ENCODE measurements around the gene TTLL5.
A peak's percentile ranks its signal among the peaks of the same experiment; 100 is the strongest.
"Not testable (repeated sequence)": the region's sequence is repeated elsewhere in the genome, so short reads cannot be mapped to it uniquely, and the experiment has no call there.

Gene TTLL5

GRCh38 chr14:75917322-75917945 is 256.4 kb downstream of the TTLL5 start:
- no peak for DNase-seq

DNA sequence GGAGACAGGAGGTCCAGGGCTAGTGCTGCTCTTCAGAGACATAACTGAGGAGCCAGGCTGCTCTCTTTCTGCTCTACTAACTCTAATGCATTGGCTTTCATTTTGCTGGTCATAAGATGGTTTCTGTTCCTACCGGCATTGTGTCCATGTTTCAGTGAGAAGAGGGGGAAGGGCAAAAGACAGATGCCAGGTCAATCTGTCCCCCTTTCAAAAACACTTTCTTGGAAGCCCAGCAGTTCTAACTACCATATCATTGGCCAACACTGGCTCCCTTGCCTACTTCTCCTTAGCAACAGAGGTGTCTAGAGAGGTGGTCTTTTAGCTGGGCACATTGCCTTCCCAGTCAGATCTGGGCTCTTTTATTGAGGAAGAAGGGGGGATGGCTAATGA is 256.9 kb downstream of the TTLL5 start:
- no peak for DNase-seq

GRCh38 chr14:75920421-75920820 is 259.4 kb downstream of the TTLL5 start:
- not testable (repeated sequence) for DNase-seq

DNA sequence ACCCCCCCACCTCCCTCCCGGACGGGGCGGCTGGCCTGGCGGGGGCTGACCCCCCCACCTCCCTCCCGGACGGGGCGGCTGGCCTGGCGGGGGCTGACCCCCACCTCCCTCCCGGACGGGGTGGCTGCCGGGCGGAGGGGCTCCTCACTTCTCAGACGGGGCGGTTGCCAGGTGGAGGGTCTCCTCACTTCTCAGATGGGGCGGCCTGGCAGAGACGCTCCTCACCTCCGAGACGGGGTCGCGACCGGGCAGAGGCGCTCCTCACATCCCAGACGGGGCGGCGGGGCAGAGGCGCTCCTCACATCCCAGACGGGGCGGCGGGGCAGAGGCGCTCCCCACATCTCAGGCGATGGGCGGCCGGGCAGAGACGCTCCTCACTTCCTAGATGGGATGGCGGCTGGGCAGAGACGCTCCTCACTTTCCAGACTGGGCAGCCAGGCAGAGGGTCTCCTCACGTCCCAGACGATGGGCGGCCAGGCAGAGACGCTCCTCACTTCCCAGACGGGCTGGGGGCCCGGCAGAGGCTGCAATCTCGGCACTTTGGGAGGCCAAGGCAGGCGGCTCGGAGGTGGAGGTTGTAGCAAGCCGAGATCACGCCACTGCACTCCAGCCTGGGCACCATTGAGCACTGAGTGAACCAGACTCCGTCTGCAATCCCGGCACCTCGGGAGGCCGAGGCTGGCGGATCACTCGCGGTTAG is 264.2 kb downstream of the TTLL5 start:
- not testable (repeated sequence) for DNase-seq

- no peak for DNase-seq
Measured at GRCh38 chr14:75926431-75927115, 265.5 kb downstream of the TTLL5 start.

- no peak for DNase-seq
Measured at GRCh38 chr14:75927564-75928087, 266.6 kb downstream of the TTLL5 start.

GRCh38 chr14:75928690-75929181 is 267.7 kb downstream of the TTLL5 start:
- DNase-seq, result peak in 1 of 2 donors; percentile 54

- DNase-seq, result no peak
Measured at GRCh38 chr14:75933712-75934296, 272.8 kb downstream of the TTLL5 start.

- peak in 1 of 2 donors; percentile 85 for DNase-seq
Measured at GRCh38 chr14:75934998-75935628, 274.1 kb downstream of the TTLL5 start.

GRCh38 chr14:75939200-75939599 is 278.2 kb downstream of the TTLL5 start:
- DNase-seq, result no peak

- DNase-seq, result no peak
Measured at GRCh38 chr14:75941030-75941429, 280.0 kb downstream of the TTLL5 start.

DNA sequence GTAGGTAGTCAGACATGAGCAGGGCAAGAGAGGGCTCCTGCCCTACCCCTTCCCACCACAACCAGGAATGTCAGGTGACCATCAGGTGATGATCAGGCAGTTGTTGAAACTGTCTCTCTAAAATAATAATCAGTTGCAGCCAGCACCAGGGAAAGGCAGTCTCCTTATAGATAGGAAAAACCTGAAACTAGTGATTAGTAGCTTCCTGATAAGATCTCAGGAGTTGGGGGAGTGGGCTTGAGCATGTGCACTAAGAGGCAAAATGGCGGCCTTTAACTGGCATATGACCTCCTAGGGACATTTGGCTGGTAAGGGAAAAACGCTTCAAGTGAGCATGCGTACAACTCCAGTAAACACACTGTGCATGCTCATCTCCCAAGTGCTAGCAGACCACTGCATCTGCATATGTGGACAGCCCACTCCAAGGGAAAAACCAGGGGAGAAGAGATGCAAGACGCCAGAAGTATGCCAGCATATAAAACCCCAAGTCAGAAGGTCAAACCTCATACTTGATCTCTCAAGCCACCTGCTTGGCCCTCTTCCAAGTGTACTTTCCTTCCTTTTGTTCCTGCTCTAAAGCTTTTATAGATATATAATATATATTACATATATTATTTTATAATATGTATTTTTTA is 283.7 kb downstream of the TTLL5 start:
- DNase-seq, result no peak

- DNase-seq, result no peak
Measured at GRCh38 chr14:75946785-75947184, 285.7 kb downstream of the TTLL5 start.

- no peak for DNase-seq
Measured at GRCh38 chr14:75952489-75952888, 291.4 kb downstream of the TTLL5 start.

- DNase-seq, result no peak
Measured at GRCh38 chr14:75959031-75959430, 298.0 kb downstream of the TTLL5 start.

DNA sequence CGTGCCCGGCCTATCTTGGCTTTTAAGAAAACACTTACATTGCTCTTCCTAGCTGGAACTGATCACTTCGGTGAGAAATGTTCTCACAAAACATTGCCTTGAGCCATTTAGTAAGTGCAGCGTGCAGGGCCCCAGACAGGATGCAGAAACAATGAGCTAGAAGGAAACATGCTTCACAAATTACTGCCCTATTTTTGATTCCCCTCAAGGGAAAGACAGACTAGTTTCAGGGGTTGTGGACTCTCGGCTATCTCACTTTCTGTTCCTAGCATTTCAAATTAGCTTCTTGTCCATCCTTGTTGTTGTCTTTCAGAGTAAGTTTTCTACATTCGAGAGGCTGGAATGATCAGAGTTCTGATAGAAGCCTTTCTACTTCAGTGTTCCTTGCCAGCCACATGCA is 299.2 kb downstream of the TTLL5 start:
- DNase-seq, result no peak

GRCh38 chr14:75961662-75962061 is 300.6 kb downstream of the TTLL5 start:
- DNase-seq, result no peak

GRCh38 chr14:75967866-75968265 is 306.8 kb downstream of the TTLL5 start:
- DNase-seq, result no peak

GRCh38 chr14:75968456-75968855 is 307.4 kb downstream of the TTLL5 start:
- DNase-seq, result no peak

DNA sequence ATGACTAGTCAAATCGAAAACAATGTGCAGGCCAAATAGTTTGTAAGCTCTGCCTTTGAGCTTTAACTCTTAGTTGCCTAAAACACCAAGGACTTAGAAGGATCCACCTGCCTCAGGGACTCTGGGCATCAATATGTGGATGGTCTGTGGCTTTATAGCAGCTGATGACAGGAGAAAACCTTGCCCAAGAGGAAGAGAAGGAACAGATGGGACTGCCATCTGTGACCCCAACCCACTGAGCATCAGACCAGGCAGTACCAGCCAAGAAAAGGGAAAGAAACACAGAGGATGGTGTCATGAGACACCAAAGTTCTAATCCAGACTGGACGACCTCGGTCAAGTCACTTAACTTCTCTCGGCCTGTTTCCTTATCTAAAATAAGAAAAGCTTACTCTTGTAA is 308.1 kb downstream of the TTLL5 start:
- no peak for DNase-seq

GRCh38 chr14:75969891-75970290 is 308.8 kb downstream of the TTLL5 start:
- no peak for DNase-seq

DNA sequence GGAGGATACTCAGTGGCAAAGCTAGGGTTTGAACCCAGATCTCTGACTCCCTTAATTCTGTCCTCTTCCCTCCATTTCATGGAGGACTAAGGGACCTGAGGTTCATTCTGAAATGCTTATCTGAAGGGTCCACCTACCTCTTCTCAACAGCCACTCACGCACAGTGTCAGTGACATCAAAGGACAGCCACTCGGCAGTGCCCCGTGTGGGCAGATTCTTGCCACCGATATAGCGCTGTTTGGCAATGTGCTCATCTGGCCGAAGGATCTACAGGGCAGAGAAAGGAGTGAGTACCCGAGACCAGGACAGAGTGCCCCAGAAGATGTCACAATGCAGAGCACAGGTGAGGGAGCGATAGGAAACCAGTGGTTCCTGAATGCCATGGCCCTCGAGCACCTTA is 309.9 kb downstream of the TTLL5 start:
- no peak for DNase-seq

Data from hippocampal formation (tissue), 2 donors.